ENCODE results near the gene SLC22A17.

DNA sequence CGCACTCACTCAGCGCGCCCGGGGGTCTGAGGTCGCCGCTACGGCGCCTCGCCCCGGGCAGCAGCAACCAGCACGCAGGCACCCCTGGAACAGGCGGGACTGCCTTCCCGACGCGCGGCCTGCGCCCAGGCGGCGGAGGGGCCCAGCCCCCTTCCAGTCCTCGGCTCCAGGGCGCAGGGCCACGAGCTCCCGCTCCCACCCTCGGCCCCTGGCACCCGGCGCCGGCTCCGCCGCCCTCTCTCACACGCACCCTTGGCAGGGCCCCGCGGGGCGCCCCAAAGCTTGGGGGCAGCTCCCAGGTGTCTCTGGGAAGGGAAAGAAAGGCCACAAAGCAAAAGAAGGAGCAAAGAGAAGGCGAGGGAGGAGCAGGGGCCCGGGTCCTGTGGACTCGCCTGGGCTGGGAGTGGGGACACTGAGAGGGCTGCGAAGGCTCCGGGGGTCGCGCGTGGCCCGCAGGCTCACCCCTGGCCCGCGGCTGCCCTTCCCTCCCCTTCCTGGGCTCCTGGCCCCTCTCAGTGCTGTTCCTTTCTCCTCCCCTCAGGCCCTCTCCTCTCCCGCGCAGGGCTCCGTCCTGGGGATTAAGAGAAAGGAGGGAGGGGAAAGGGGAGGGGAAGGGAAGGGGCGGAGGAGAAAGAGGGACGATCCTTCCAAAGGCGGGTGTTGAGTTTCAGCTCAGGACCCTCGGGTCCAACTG lies 13.2 kb upstream of the SLC22A17 start:
- TF ChIP-seq, protein P1, sequence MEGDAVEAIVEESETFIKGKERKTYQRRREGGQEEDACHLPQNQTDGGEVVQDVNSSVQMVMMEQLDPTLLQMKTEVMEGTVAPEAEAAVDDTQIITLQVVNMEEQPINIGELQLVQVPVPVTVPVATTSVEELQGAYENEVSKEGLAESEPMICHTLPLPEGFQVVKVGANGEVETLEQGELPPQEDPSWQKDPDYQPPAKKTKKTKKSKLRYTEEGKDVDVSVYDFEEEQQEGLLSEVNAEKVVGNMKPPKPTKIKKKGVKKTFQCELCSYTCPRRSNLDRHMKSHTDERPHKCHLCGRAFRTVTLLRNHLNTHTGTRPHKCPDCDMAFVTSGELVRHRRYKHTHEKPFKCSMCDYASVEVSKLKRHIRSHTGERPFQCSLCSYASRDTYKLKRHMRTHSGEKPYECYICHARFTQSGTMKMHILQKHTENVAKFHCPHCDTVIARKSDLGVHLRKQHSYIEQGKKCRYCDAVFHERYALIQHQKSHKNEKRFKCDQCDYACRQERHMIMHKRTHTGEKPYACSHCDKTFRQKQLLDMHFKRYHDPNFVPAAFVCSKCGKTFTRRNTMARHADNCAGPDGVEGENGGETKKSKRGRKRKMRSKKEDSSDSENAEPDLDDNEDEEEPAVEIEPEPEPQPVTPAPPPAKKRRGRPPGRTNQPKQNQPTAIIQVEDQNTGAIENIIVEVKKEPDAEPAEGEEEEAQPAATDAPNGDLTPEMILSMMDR (IDR thresholded peaks at IDR 0.05; ENCODE audit: poor library complexity, severe bottlenecking), result no peak
- TF ChIP-seq EZH2 (IDR thresholded peaks at IDR 0.05; ENCODE audit: borderline replicate concordance, insufficient read depth, low read length, poor library complexity, severe bottlenecking) (no peak), EP300 (conservative IDR thresholded peaks at IDR 0.05; ENCODE audit: poor library complexity, severe bottlenecking) (no peak), POLR2AphosphoS5 (IDR thresholded peaks at IDR 0.05) (no peak), RAD21 (conservative IDR thresholded peaks at IDR 0.05) (no peak), SMC3 (conservative IDR thresholded peaks at IDR 0.05; ENCODE audit: poor library complexity) (no peak), TAF1 (IDR thresholded peaks at IDR 0.05; ENCODE audit: low read depth) (no peak), MXI1 (conservative IDR thresholded peaks at IDR 0.05; ENCODE audit: poor library complexity, severe bottlenecking) (no peak)
- TF ChIP-seq, protein P2, sequence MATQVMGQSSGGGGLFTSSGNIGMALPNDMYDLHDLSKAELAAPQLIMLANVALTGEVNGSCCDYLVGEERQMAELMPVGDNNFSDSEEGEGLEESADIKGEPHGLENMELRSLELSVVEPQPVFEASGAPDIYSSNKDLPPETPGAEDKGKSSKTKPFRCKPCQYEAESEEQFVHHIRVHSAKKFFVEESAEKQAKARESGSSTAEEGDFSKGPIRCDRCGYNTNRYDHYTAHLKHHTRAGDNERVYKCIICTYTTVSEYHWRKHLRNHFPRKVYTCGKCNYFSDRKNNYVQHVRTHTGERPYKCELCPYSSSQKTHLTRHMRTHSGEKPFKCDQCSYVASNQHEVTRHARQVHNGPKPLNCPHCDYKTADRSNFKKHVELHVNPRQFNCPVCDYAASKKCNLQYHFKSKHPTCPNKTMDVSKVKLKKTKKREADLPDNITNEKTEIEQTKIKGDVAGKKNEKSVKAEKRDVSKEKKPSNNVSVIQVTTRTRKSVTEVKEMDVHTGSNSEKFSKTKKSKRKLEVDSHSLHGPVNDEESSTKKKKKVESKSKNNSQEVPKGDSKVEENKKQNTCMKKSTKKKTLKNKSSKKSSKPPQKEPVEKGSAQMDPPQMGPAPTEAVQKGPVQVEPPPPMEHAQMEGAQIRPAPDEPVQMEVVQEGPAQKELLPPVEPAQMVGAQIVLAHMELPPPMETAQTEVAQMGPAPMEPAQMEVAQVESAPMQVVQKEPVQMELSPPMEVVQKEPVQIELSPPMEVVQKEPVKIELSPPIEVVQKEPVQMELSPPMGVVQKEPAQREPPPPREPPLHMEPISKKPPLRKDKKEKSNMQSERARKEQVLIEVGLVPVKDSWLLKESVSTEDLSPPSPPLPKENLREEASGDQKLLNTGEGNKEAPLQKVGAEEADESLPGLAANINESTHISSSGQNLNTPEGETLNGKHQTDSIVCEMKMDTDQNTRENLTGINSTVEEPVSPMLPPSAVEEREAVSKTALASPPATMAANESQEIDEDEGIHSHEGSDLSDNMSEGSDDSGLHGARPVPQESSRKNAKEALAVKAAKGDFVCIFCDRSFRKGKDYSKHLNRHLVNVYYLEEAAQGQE (IDR thresholded peaks at IDR 0.05; ENCODE audit: borderline replicate concordance), result no peak
